ENCODE data around the gene POLR3C. TPM values are rescaled to one million over a fixed set of nuclear protein-coding genes. Genes with fewer than 3 reads are reported as not detected.
"Not testable (repeated sequence)": the region's sequence is repeated elsewhere in the genome, so short reads cannot be mapped to it uniquely, and the experiment has no call there.

POLR3C gene
- total RNA-seq, 1 donor from 2014 or later: 48.8 TPM

- DNase-seq (ENCODE audit: low read depth): not testable (repeated sequence)
Measured at GRCh38 chr1:145822779-145823331, 1.1 kb upstream of the POLR3C start.

- DNase-seq (ENCODE audit: low read depth): no peak
Measured at GRCh38 chr1:145824499-145824842, 471 bp downstream of the POLR3C start.

- DNase-seq (ENCODE audit: low read depth): no peak
Measured at GRCh38 chr1:145826030-145826429, 2.0 kb downstream of the POLR3C start.

GRCh38 chr1:145827966-145828365, 4.0 kb downstream of the POLR3C start:
- no peak for DNase-seq (ENCODE audit: low read depth)

- DNase-seq (ENCODE audit: low read depth): no peak
Measured at GRCh38 chr1:145828367-145829026, 4.5 kb downstream of the POLR3C start.

GRCh38 chr1:145830810-145831209, 6.8 kb downstream of the POLR3C start:
- not testable (repeated sequence) for DNase-seq (ENCODE audit: low read depth)

GRCh38 chr1:145837656-145838055, 13.7 kb downstream of the POLR3C start:
- no peak for DNase-seq (ENCODE audit: low read depth)

GRCh38 chr1:145843031-145843430, 19.0 kb downstream of the POLR3C start:
- no peak for DNase-seq (ENCODE audit: low read depth)

GRCh38 chr1:145845144-145845513, 21.1 kb downstream of the POLR3C start:
- DNase-seq (ENCODE audit: low read depth): no peak

- DNase-seq (ENCODE audit: low read depth): peak; percentile 31
Measured at GRCh38 chr1:145845514-145846161, 21.6 kb downstream of the POLR3C start, which contains the start of gene NUDT17. NUDT17 (plus strand) TSS chr1:145845630; CDS start chr1:145845641, 11 bp downstream.

GRCh38 chr1:145846201-145846612, 22.2 kb downstream of the POLR3C start:
- no peak for DNase-seq (ENCODE audit: low read depth)

GRCh38 chr1:145847827-145848226, 23.8 kb downstream of the POLR3C start:
- no peak for DNase-seq (ENCODE audit: low read depth)

GRCh38 chr1:145849356-145850160, 25.6 kb downstream of the POLR3C start:
- peak; percentile 77 for DNase-seq (ENCODE audit: low read depth)

- no peak for DNase-seq (ENCODE audit: low read depth)
Measured at GRCh38 chr1:145855426-145855948, 31.5 kb downstream of the POLR3C start.

GRCh38 chr1:145857170-145857569, 33.2 kb downstream of the POLR3C start:
- no peak for DNase-seq (ENCODE audit: low read depth)

- no peak for DNase-seq (ENCODE audit: low read depth)
Measured at GRCh38 chr1:145858238-145858900, 34.4 kb downstream of the POLR3C start.

GRCh38 chr1:145858901-145859490, 35.0 kb downstream of the POLR3C start, which contains the start of gene PIAS3:
PIAS3 (minus strand) TSS chr1:145859081; CDS start chr1:145858990, 91 bp downstream.
- DNase-seq (ENCODE audit: low read depth): peak; percentile 79

GRCh38 chr1:145859491-145860023, 35.6 kb downstream of the POLR3C start:
- peak; percentile 72 for DNase-seq (ENCODE audit: low read depth)

GRCh38 chr1:145863282-145864018, 39.5 kb downstream of the POLR3C start:
- no peak for DNase-seq (ENCODE audit: low read depth)

GRCh38 chr1:145868232-145868631, 44.2 kb downstream of the POLR3C start:
- no peak for DNase-seq (ENCODE audit: low read depth)

Data from renal cortical epithelial cell (primary cell).